ENCODE measurements around the gene DLL1. TPM values are rescaled to one million over a fixed set of nuclear protein-coding genes. Genes with fewer than 3 reads are reported as not detected.

DLL1 gene
- total and polyA plus RNA-seq, 3 donors from 2014 or later = 2.8 to 5.5 (median 4.6) TPM

GRCh38 chr6:170248111-170248805, 42.6 kb downstream of the DLL1 start:
- Histone ChIP-seq H3K4me3 (no peak overlapping the region), H3K27me3 (no peaks in the 10 kb centered on the region), H3K4me1 (peaks cover 4% of the 10 kb centered on the region), H3K36me3 (ENCODE audit: low read depth, missing control alignments) (no peaks in the 10 kb centered on the region), H3K27ac (no peak overlapping the region), H3K9me3 (no peaks in the 10 kb centered on the region)
- intact Hi-C loops (cut with DNase I; ENCODE audit: low total_unique reads) = no loop called here
- TF ChIP-seq CTCF (IDR thresholded peaks at IDR 0.05) = no peak
- TF ChIP-seq POLR2A (IDR thresholded peaks at IDR 0.05) = no peak
- WGBS, 2 donors = 55 to 62% methylated on average over 34 of the region's 34 CpGs
- DNase-seq = peak; percentile 33

- H3K27me3 ChIP-seq = no peaks in the 10 kb centered on the region
Observed at GRCh38 chr6:170247178-170247701, 43.6 kb downstream of the DLL1 start.

GRCh38 chr6:170245475-170245992, 45.3 kb downstream of the DLL1 start:
- Histone ChIP-seq H3K4me3 (no peak overlapping the region), H3K36me3 (ENCODE audit: low read depth, missing control alignments) (no peaks in the 10 kb centered on the region), H3K4me1 (no peaks in the 10 kb centered on the region), H3K27me3 (no peaks in the 10 kb centered on the region), H3K27ac (no peak overlapping the region), H3K9me3 (no peaks in the 10 kb centered on the region)
- no peak for DNase-seq
- WGBS, 2 donors = 77 to 79% methylated on average over 13 to 23 of the region's 23 CpGs
- TF ChIP-seq CTCF (IDR thresholded peaks at IDR 0.05) = no peak
- no peak for TF ChIP-seq POLR2A (IDR thresholded peaks at IDR 0.05)
- intact Hi-C loops (cut with DNase I; ENCODE audit: low total_unique reads) = no loop called here

More at GRCh38 chr6:170247178-170247701, 43.6 kb downstream of the DLL1 start:
- Histone ChIP-seq H3K27ac (no peak overlapping the region), H3K4me3 (no peak overlapping the region), H3K36me3 (ENCODE audit: low read depth, missing control alignments) (no peaks in the 10 kb centered on the region), H3K9me3 (no peaks in the 10 kb centered on the region), H3K4me1 (peaks cover 4% of the 10 kb centered on the region)
- WGBS, 2 donors = 55 to 63% methylated on average over 7 to 22 of the region's 22 CpGs
- no peak for TF ChIP-seq CTCF (IDR thresholded peaks at IDR 0.05)
- no peak for TF ChIP-seq POLR2A (IDR thresholded peaks at IDR 0.05)
- intact Hi-C loops (cut with DNase I; ENCODE audit: low total_unique reads) = no loop called here
- peak; percentile 48 for DNase-seq

- no peaks in the 10 kb centered on the region for H3K9me3 ChIP-seq
- 76% methylated on average over 24 to 25 of the region's 26 CpGs for WGBS, 2 donors
- no peak overlapping the region for H3K27ac ChIP-seq
- intact Hi-C loops (cut with DNase I; ENCODE audit: low total_unique reads) = no loop called here
- no peak overlapping the region for H3K4me3 ChIP-seq
- H3K36me3 ChIP-seq (ENCODE audit: low read depth, missing control alignments) = no peaks in the 10 kb centered on the region
- DNase-seq = no peak
- TF ChIP-seq POLR2A (IDR thresholded peaks at IDR 0.05) (no peak), CTCF (IDR thresholded peaks at IDR 0.05) (no peak)
- no peaks in the 10 kb centered on the region for H3K27me3 ChIP-seq
- H3K4me1 ChIP-seq = no peaks in the 10 kb centered on the region
Observed at GRCh38 chr6:170244721-170245474, 46.0 kb downstream of the DLL1 start.
